A673 (cell line): ENCODE data around the gene CHGA. TPM values are rescaled to one million over a fixed set of nuclear protein-coding genes. Genes with fewer than 3 reads are reported as not detected.

Source experiments
- BruUV-seq: library from RNA; stranded (reverse); fragments of 400-500 nt; replicated peaks from 2 replicates; lab custom pipeline; 2021; lab: Mats Ljungman, UMichigan
- CTCF ChIA-PET: fragments of 300-600 bp; sonication (Branson Sonifier 250); formaldehyde crosslinking; loops from one replicate; lab custom pipeline; 2022; ENCODE audit warnings: antibody characterized with exemption; lab: Charles Lee
- POLR2A ChIA-PET: fragments of 300-600 bp; sonication (Branson Sonifier 250); formaldehyde crosslinking; loops from one replicate; lab custom pipeline; 2022; ENCODE audit warnings: antibody characterized with exemption; ENCODE audit not compliant: low non-redundant PET; lab: Charles Lee
- DNase-seq: peaks from one replicate; pipeline ENCODE4 v3.0.0-alpha.2; 2015; ENCODE audit warnings: low spot score
- H3K27ac ChIP-seq: fragments of 200-600 bp; sonication (generic); 2 replicates; pipeline ENCODE4 v1.5.1; 2016; ENCODE audit warnings: mixed run types, low read depth, mild to moderate bottlenecking, mixed read lengths, antibody characterized with exemption, low read length; ENCODE audit not compliant: poor library complexity, severe bottlenecking
- H3K27me3 ChIP-seq: fragments of 200-600 bp; sonication (generic); replicated peaks from 2 replicates; pipeline ENCODE4 v1.6.1; 2017; ENCODE audit warnings: mixed run types, low read depth, mild to moderate bottlenecking, mixed read lengths, antibody characterized with exemption, low read length; ENCODE audit not compliant: insufficient read depth, poor library complexity
- H3K36me3 ChIP-seq: fragments of 200-600 bp; sonication (generic); 2 replicates; pipeline ENCODE4 v1.6.1; 2016; ENCODE audit warnings: mixed run types, mild to moderate bottlenecking, mixed read lengths, antibody characterized with exemption, low read length; ENCODE audit not compliant: insufficient read depth, poor library complexity, severe bottlenecking
- H3K4me1 ChIP-seq: fragments of 200-600 bp; sonication (generic); 2 replicates; pipeline ENCODE4 v1.6.1; 2017; ENCODE audit warnings: mixed run types, mild to moderate bottlenecking, mixed read lengths, antibody characterized with exemption, low read length; ENCODE audit not compliant: insufficient read depth, poor library complexity, severe bottlenecking
- H3K4me3 ChIP-seq: fragments of 200-600 bp; sonication (generic); 2 replicates; pipeline ENCODE4 v1.5.1; 2016; ENCODE audit warnings: low read depth, mixed run types, mild to moderate bottlenecking, mixed read lengths, low read length; ENCODE audit not compliant: poor library complexity, severe bottlenecking
- H3K9me3 ChIP-seq: fragments of 200-600 bp; sonication (generic); 2 replicates; pipeline ENCODE4 v1.6.1; 2016; ENCODE audit warnings: mixed run types, low read depth, mild to moderate bottlenecking, mixed read lengths, antibody characterized with exemption, low read length; ENCODE audit not compliant: poor library complexity, severe bottlenecking
- EZH2 ChIP-seq: fragments of 200-600 bp; sonication (generic); IDR thresholded peaks from 2 replicates; pipeline ENCODE4 v1.6.1; 2017; ENCODE audit warnings: borderline replicate concordance, low read depth, mild to moderate bottlenecking, mixed read lengths, antibody characterized with exemption, low read length; ENCODE audit not compliant: poor library complexity, severe bottlenecking
- intact Hi-C: fragments of 100-400 bp; cut with micrococcal nuclease; formaldehyde crosslinking; loops from one replicate; pipeline ENCODE4 v1.10.0; 2022; ENCODE audit not compliant: unreplicated experiment
- total RNA-seq: library from RNA; stranded (reverse); gene quantifications from 2 replicates; pipeline ENCODE4 v1.2.3, GENCODE V29; 2021
- TF ChIP-seq, protein P1 (sequence below): fragments of 300-800, 200-600 bp; sonication (generic); conservative IDR thresholded peaks from 2 replicates; pipeline ENCODE4 v1.5.1; 2017; ENCODE audit warnings: low read depth, mild to moderate bottlenecking, antibody characterized with exemption, low read length, moderate library complexity, mixed read lengths

CHGA gene
- total RNA-seq, 1 experiment from 2014 or later = 14.8 TPM

DNA sequence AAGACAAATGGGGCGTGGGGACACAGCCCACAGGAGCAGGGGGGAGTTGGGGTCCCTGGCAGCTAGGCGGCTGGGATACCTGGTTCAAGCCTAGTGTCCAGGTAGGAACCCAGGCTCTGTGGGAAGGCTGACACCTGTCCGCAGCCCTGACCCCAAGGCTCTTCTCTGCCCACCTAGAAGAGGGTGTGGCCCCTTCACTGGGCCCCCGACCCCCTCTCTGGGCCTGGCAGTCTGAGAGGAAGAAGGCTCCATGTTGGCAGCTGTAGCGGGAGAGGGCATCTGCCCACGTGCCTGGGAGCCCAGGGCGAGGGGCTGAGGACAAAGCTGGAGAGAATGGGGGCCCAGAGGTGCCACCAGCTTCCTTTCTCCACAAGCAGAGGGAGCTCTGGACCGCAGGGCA lies 10.5 kb downstream of the CHGA start:
- intact Hi-C loops = no loop called here
- Histone ChIP-seq H3K27me3 (no peaks in the 10 kb centered on the region), H3K4me3 (no peak overlapping the region), H3K27ac (no peak overlapping the region), H3K36me3 (no peaks in the 10 kb centered on the region), H3K9me3 (no peaks in the 10 kb centered on the region), H3K4me1 (no peaks in the 10 kb centered on the region)
- BruUV-seq = no TSS peak
- TF ChIP-seq, protein P1, sequence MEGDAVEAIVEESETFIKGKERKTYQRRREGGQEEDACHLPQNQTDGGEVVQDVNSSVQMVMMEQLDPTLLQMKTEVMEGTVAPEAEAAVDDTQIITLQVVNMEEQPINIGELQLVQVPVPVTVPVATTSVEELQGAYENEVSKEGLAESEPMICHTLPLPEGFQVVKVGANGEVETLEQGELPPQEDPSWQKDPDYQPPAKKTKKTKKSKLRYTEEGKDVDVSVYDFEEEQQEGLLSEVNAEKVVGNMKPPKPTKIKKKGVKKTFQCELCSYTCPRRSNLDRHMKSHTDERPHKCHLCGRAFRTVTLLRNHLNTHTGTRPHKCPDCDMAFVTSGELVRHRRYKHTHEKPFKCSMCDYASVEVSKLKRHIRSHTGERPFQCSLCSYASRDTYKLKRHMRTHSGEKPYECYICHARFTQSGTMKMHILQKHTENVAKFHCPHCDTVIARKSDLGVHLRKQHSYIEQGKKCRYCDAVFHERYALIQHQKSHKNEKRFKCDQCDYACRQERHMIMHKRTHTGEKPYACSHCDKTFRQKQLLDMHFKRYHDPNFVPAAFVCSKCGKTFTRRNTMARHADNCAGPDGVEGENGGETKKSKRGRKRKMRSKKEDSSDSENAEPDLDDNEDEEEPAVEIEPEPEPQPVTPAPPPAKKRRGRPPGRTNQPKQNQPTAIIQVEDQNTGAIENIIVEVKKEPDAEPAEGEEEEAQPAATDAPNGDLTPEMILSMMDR = no peak
- TF ChIP-seq EZH2 = no peak
- ChIA-PET CTCF (no interaction called here), POLR2A (no interaction called here)
- DNase-seq = no peak

DNA sequence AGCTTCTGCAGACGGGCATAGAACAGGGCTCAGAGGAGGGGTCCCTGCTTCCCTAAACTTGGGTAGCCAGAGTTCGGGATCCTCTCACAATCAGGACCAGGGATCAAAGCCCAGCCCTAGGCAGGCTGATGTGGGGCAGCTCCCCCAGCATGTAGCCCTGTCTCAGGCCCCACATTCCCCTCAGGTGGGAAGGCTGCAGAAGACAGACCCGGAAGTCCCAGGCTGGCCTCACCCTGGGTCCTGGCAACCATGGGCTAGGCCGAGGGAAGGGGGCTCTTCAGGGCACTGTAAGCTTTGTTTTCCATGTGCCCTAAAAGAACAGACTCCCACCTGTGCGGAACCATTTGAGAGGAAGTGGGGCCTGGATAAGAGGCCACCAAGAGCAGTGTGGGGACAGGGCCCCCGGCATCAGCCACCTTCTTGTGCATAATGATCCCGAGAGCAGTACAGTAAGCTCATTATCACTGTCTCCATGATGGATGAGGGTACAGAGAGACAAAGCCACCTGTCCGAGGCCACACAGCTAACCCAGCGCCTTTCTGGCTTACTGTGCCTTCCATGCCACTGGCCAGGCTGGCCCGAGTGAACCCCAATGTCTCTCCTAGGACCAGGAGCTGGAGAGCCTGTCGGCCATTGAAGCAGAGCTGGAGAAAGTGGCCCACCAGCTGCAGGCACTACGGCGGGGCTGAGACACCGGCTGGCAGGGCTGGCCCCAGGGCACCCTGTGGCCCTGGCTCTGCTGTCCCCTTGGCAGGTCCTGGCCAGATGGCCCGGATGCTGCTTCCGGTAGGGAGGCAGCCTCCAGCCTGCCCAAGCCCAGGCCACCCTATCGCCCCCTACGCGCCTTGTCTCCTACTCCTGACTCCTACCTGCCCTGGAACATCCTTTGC lies 11.5 kb downstream of the CHGA start:
- CTCF ChIA-PET = no interaction called here
- BruUV-seq = no TSS peak
- no peaks in the 10 kb centered on the region for H3K4me1 ChIP-seq
- no peaks in the 10 kb centered on the region for H3K36me3 ChIP-seq
- H3K27me3 ChIP-seq = no peaks in the 10 kb centered on the region
- intact Hi-C loops = no loop called here
- H3K9me3 ChIP-seq = no peaks in the 10 kb centered on the region
- no peak overlapping the region for H3K4me3 ChIP-seq
- POLR2A ChIA-PET = interaction anchor here (0.6 kb wide), 1 partner anchor 12 kb away, joined by 3 read pairs; the partner anchor contains the start of gene CHGA
- no peak overlapping the region for H3K27ac ChIP-seq
- DNase-seq = no peak
- TF ChIP-seq, protein P1 = no peak
- TF ChIP-seq EZH2 = no peak

DNA sequence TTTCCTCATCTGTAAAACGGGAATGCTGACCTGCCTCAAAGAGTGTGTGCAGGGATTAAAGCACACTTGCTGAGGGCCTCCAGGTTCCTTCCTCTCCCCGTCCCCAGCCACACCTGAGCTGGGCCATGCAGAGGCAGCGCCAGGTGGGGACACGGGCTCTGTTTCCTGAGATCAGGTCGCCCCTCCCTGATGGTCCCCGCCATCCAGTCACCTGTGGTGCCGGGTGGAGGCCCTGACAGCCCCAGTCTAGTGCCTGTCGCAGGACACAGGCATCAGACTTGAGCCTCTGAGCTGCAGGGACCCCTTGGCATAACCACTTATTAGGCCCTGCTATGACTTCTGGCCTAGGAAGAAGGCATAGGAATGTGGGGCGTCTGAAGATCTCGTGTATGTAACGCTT lies 12.5 kb downstream of the CHGA start:
- TF ChIP-seq EZH2 = no peak
- TF ChIP-seq, protein P1 = no peak
- POLR2A ChIA-PET = no interaction called here
- Histone ChIP-seq H3K9me3 (no peaks in the 10 kb centered on the region), H3K27ac (no peak overlapping the region), H3K4me3 (no peak overlapping the region), H3K4me1 (no peaks in the 10 kb centered on the region), H3K27me3 (no peaks in the 10 kb centered on the region), H3K36me3 (no peaks in the 10 kb centered on the region)
- intact Hi-C loops = no loop called here
- CTCF ChIA-PET = no interaction called here
- no peak for DNase-seq
- no TSS peak for BruUV-seq
